K562 (cell line): ENCODE data around the gene YY1AP1. TPM values are rescaled to one million over a fixed set of nuclear protein-coding genes. Genes with fewer than 3 reads are reported as not detected.

Source experiments
- ATF2 ChIP-seq: sonication (generic); formaldehyde crosslinking; IDR thresholded peaks from 2 replicates; pipeline ENCODE4 v1.8.1; 2022; ENCODE audit warnings: missing genetic modification reagents
- BRF2 ChIP-seq: IDR thresholded peaks from 3 replicates; pipeline ENCODE4 v1.6.1; 2011; ENCODE audit warnings: borderline replicate concordance, mild to moderate bottlenecking; ENCODE audit not compliant: insufficient read length, insufficient read depth
- CBX1 ChIP-seq: sonication (generic); IDR thresholded peaks from 2 replicates; pipeline ENCODE4 v1.6.1; 2016; ENCODE audit warnings: antibody characterized with exemption, low read depth, mild to moderate bottlenecking
- EHMT2 ChIP-seq: fragments of 450-650 bp; IDR thresholded peaks from 2 replicates; pipeline ENCODE4 v1.6.1; 2018; ENCODE audit warnings: antibody characterized with exemption
- ELF4 ChIP-seq: fragments of 450-650 bp; formaldehyde crosslinking; IDR thresholded peaks from 2 replicates; pipeline ENCODE4 v1.4.0; 2022; ENCODE audit warnings: missing genetic modification characterization
- LCOR ChIP-seq: sonication (generic); formaldehyde crosslinking; IDR thresholded peaks from 2 replicates; pipeline ENCODE4 v1.8.0; 2022; ENCODE audit warnings: mild to moderate bottlenecking, missing genetic modification reagents
- MAX ChIP-seq: sonication (generic); formaldehyde crosslinking; IDR thresholded peaks from 2 replicates; pipeline ENCODE4 v1.9.0; 2022; ENCODE audit warnings: mild to moderate bottlenecking, missing genetic modification reagents
- MNT ChIP-seq, 2 experiments: fragments of 450-650 bp; conservative IDR thresholded peaks; 2 replicates each; pipeline ENCODE4 v1.6.1; 2017; ENCODE audit warnings: mild to moderate bottlenecking in 2 of 2, moderate library complexity in 2 of 2
- POLR3A ChIP-seq: IDR thresholded peaks from 2 replicates; pipeline ENCODE4 v1.6.1; 2011; ENCODE audit warnings: borderline replicate concordance, mild to moderate bottlenecking, moderate library complexity; ENCODE audit not compliant: insufficient read length, insufficient read depth; ENCODE audit errors: extremely low read depth
- SMARCC2 ChIP-seq: fragments of 450-650 bp; IDR thresholded peaks from 2 replicates; pipeline ENCODE4 v1.6.1; 2017; ENCODE audit warnings: antibody characterized with exemption, moderate library complexity, mild to moderate bottlenecking, low read depth
- SNIP1 ChIP-seq: fragments of 450-650 bp; IDR thresholded peaks from 2 replicates; pipeline ENCODE4 v1.7.1; 2017; ENCODE audit warnings: low read depth, mild to moderate bottlenecking
- SREBF1 ChIP-seq: fragments of 150-350 bp; IDR thresholded peaks from 2 replicates; pipeline ENCODE4 v1.6.1; 2014; ENCODE audit warnings: antibody characterized with exemption, low read depth, low read length, borderline replicate concordance
- TBP ChIP-seq: optimal IDR thresholded peaks from 2 replicates; pipeline ENCODE3; 2011; ENCODE audit warnings: low read depth, low read length, improper control_type of control experiment
- TSHZ1 ChIP-seq: fragments of 250-450 bp; sonication (Bioruptor Pico); IDR thresholded peaks from 2 replicates; pipeline ENCODE4 v1.4.0; 2020; ENCODE audit warnings: mild to moderate bottlenecking, moderate library complexity
- ZBTB43 ChIP-seq: sonication (generic); formaldehyde crosslinking; IDR thresholded peaks from 2 replicates; pipeline ENCODE4 v1.8.0; 2023; ENCODE audit warnings: mild to moderate bottlenecking, missing genetic modification reagents
- ZNF217 ChIP-seq: sonication (generic); formaldehyde crosslinking; IDR thresholded peaks from 2 replicates; pipeline ENCODE4 v1.8.0; 2022; ENCODE audit warnings: mild to moderate bottlenecking, missing genetic modification reagents
- ZNF551 ChIP-seq: fragments of 250-450 bp; sonication (Bioruptor Pico); IDR thresholded peaks from 2 replicates; pipeline ENCODE4 v1.5.0; 2021; ENCODE audit warnings: mild to moderate bottlenecking, moderate library complexity
- ZNF586 ChIP-seq: fragments of 450-650 bp; formaldehyde crosslinking; conservative IDR thresholded peaks from 2 replicates; pipeline ENCODE4 v1.4.0; 2020; ENCODE audit warnings: mild to moderate bottlenecking, moderate library complexity
- polyA plus RNA-seq, 8 experiments: library from polyadenylated mRNA; depleted of rRNA in 4 of 8; stranded (reverse) in 5 of 8; unstranded in 3 of 8; fragments of >200 nt; fragmentation: Nextera tagmentation in 2 of 8; fragmentation: Illumina TruSeq in 1 of 8; extraction: Ambion mirVana in 2 of 8; extraction: Trizol in 1 of 8; gene quantifications; 2 replicates each; pipeline versions ENCODE4 v1.2.1 to v1.2.3, GENCODE V29; 2011 to 2014; ENCODE audit warnings: inconsistent platforms in 1 of 8, missing spikeins in 1 of 8
- total RNA-seq, 7 experiments: library from RNA; depleted of rRNA in 6 of 7; stranded (reverse); fragments of >200 nt in 6 of 7; fragmentation: Illumina TruSeq in 2 of 7; extraction: Trizol in 2 of 7; gene quantifications; 2 replicates each; pipeline versions ENCODE4 v1.2.1 to v1.2.3, GENCODE V29; 2011 to 2021; ENCODE audit warnings: low replicate concordance in 1 of 7

Gene YY1AP1
- total and polyA plus RNA-seq, 9 of the 15 experiments (the other 6 are each of a cell fraction or from before 2014, with no cell fraction given) = 18.4 to 90.7 (median 42.9) TPM

GRCh38 chr1:155688324-155689080 lies at the start of gene YY1AP1 (continued):
- no peak for TF ChIP-seq BRF2
- TF ChIP-seq POLR3A = no peak
- TF ChIP-seq ZNF217 (CRISPR knock-in tag) = no peak
- no peak for TF ChIP-seq EHMT2
- TF ChIP-seq ATF2 = no peak
- TF ChIP-seq TSHZ1 (CRISPR knock-in tag) = no peak
- TF ChIP-seq MNT (conservative IDR thresholded peaks at IDR 0.05) = peak; percentile 92 to 96
- TF ChIP-seq MAX (CRISPR knock-in tag) = peak; percentile 80
- TF ChIP-seq SREBF1 = peak; percentile 91
- no peak for TF ChIP-seq ZNF586
- no peak for TF ChIP-seq SMARCC2
- no peak for TF ChIP-seq ZNF551 (CRISPR knock-in tag)
- no peak for TF ChIP-seq SNIP1
- 0 out of 2 replicates have a peak, but pooled peaks have one; percentile 17 for TF ChIP-seq LCOR (CRISPR knock-in tag)
- TF ChIP-seq TBP = peak; percentile 47
- peak; percentile 89; the same call in 1 of the 2 replicates for TF ChIP-seq ZBTB43 (CRISPR knock-in tag)
- TF ChIP-seq CBX1 = 0 out of 2 replicates have a peak, but pooled peaks have one; percentile 5
- peak; percentile 6; the same call in 1 of the 2 replicates for TF ChIP-seq ELF4 (CRISPR knock-in tag)
